ENCODE measurements around the gene RAB40B. TPM values are rescaled to one million over a fixed set of nuclear protein-coding genes. Genes with fewer than 3 reads are reported as not detected.

RAB40B gene
- total RNA-seq, 1 experiment from 2014 or later, result 22.4 TPM

DNA sequence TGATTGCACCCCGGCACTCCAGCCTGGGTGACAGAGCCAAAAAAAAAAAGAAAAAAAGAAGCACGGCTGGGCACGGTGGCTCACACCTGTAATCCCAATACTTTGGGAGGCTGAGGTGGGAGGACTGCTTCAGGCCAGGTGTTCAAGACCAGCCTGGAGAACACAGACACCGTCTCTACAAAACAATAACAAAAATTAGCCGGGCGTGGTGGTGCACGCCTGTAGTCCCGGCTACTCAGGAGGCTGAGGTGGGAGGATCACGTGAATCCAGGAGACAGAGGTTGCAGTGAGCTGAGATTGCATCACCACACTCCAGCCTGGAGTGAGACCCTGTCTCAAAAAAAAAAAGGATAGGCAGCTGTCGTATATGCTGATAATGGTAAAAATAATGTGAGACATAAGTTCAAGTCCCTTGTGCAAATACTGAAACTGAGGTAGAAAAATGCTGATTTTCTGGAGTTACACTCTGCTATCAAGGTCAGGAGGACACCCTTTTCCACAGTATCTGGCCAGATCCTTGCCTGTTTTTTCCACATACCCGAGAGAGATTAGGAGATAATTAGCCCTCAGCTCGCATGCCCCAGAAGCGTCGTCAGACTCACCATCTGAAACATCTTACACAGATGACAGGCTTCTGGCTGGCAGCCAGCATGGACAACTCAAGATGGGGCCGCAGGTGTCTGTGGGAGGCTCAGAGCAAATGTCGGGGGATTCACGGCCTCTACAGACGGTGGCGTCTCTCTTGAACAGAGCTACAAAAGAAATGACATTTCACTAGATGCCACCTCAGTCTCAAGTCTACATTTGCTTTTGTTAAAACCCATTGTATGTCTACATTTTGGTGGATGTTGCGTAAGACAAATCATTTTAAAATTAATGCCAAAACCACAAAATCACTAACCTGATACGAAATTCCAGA is 87.1 kb downstream of the RAB40B start:
- no peaks in the 10 kb centered on the region for H3K79me2 ChIP-seq (ENCODE audit: low read length)
- peaks cover 24% of the 10 kb centered on the region for H3K36me3 ChIP-seq (ENCODE audit: low read depth, low read length)
- ChIA-PET POLR2A (ENCODE audit: unreplicated experiment) (no interaction called here), CTCF (no interaction called here)
- TF ChIP-seq EZH2phosphoT487 (IDR thresholded peaks at IDR 0.05; ENCODE audit: borderline replicate concordance, low read length), result no peak
- TF ChIP-seq, protein P1, sequence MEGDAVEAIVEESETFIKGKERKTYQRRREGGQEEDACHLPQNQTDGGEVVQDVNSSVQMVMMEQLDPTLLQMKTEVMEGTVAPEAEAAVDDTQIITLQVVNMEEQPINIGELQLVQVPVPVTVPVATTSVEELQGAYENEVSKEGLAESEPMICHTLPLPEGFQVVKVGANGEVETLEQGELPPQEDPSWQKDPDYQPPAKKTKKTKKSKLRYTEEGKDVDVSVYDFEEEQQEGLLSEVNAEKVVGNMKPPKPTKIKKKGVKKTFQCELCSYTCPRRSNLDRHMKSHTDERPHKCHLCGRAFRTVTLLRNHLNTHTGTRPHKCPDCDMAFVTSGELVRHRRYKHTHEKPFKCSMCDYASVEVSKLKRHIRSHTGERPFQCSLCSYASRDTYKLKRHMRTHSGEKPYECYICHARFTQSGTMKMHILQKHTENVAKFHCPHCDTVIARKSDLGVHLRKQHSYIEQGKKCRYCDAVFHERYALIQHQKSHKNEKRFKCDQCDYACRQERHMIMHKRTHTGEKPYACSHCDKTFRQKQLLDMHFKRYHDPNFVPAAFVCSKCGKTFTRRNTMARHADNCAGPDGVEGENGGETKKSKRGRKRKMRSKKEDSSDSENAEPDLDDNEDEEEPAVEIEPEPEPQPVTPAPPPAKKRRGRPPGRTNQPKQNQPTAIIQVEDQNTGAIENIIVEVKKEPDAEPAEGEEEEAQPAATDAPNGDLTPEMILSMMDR (conservative IDR thresholded peaks at IDR 0.05; ENCODE audit: low read depth, low read length), result no peak
- no peak for TF ChIP-seq EZH2 (IDR thresholded peaks at IDR 0.05; ENCODE audit: low read length, unreplicated experiment)
- H3K9me2 ChIP-seq (replicated peaks; ENCODE audit: low read length), result no peaks in the 10 kb centered on the region
- H4K20me1 ChIP-seq (ENCODE audit: low read length), result no peaks in the 10 kb centered on the region
- H3K4me2 ChIP-seq (ENCODE audit: low read length), result no peak overlapping the region
- no peaks in the 10 kb centered on the region for H3K27me3 ChIP-seq (ENCODE audit: low read length)
- H3K4me1 ChIP-seq (ENCODE audit: insufficient read depth, low read length), result no peaks in the 10 kb centered on the region
- intact Hi-C loops (cut with micrococcal nuclease), result no loop called here
- no peak overlapping the region for H3K27ac ChIP-seq (ENCODE audit: low read length)
- H3F3A ChIP-seq (ENCODE audit: low read length, unreplicated experiment), result peaks cover 5% of the 10 kb centered on the region
- H3K9me3 ChIP-seq (ENCODE audit: low read length), result no peaks in the 10 kb centered on the region
- ATAC-seq, result no peak
- no peak overlapping the region for H2AFZ ChIP-seq (ENCODE audit: low read length)
- no peak overlapping the region for H3K4me3 ChIP-seq (ENCODE audit: low read length)
- no TSS peak for BruUV-seq (replicated peaks)
- DNase-seq, result no peak
- H3K9ac ChIP-seq (ENCODE audit: low read length), result no peak overlapping the region

DNA sequence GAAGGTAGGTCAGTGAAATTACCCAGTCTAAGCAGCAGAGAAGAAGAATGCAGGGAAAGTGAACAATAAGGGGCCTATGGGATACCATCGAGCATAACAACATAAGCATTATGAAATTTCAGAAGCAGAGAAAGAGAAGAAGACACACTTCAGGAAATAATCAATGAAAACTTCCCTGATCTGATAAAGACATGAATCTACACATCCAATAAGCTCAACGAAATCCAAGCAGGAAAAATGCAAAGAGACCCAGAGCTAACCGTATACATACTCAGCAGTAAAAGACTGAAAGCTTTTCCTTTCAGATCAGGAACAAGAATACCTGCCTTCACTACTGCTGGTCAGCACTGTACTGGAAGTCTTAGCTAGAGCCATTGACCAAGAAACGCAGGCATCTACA is 88.8 kb downstream of the RAB40B start:
- H3K4me2 ChIP-seq (ENCODE audit: low read length), result no peak overlapping the region
- no peaks in the 10 kb centered on the region for H3K9me3 ChIP-seq (ENCODE audit: low read length)
- H3K36me3 ChIP-seq (ENCODE audit: low read depth, low read length), result peaks cover 10% of the 10 kb centered on the region
- no peaks in the 10 kb centered on the region for H3K9me2 ChIP-seq (replicated peaks; ENCODE audit: low read length)
- no peaks in the 10 kb centered on the region for H3K79me2 ChIP-seq (ENCODE audit: low read length)
- no peak for DNase-seq
- H2AFZ ChIP-seq (ENCODE audit: low read length), result no peak overlapping the region
- H3K27ac ChIP-seq (ENCODE audit: low read length), result no peak overlapping the region
- no peak for ATAC-seq
- H3K27me3 ChIP-seq (ENCODE audit: low read length), result no peaks in the 10 kb centered on the region
- H3K4me3 ChIP-seq (ENCODE audit: low read length), result no peak overlapping the region
- intact Hi-C loops (cut with micrococcal nuclease), result no loop called here
- no peaks in the 10 kb centered on the region for H3K4me1 ChIP-seq (ENCODE audit: insufficient read depth, low read length)
- H4K20me1 ChIP-seq (ENCODE audit: low read length), result no peaks in the 10 kb centered on the region
- TF ChIP-seq EZH2 (IDR thresholded peaks at IDR 0.05; ENCODE audit: low read length, unreplicated experiment), result no peak
- TF ChIP-seq, protein P1 (conservative IDR thresholded peaks at IDR 0.05; ENCODE audit: low read depth, low read length), result no peak
- no peak for TF ChIP-seq EZH2phosphoT487 (IDR thresholded peaks at IDR 0.05; ENCODE audit: borderline replicate concordance, low read length)
- ChIA-PET CTCF (no interaction called here), POLR2A (ENCODE audit: unreplicated experiment) (no interaction called here)
- BruUV-seq (replicated peaks), result no TSS peak
- no peak overlapping the region for H3K9ac ChIP-seq (ENCODE audit: low read length)
- H3F3A ChIP-seq (ENCODE audit: low read length, unreplicated experiment), result peaks cover 5% of the 10 kb centered on the region

DNA sequence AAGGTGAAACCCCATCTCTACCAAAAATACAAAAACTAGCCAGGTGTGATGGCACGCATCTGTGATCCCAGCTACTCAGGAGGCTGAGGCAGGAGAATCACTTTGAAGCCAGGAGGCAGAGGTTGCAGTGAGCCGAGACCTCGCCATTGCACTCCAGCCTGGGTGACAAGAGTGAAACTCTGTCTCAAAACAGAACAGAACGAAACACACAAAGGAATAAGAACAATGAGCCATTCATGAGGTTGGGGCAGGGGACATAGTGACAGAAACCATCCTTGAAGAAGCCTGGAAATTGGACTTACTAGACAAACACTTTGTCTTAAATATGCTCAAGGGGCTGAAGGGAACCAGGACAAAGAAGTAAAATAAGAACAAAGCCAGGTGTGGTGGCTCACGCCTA is 89.7 kb downstream of the RAB40B start:
- Histone ChIP-seq H3K9me2 (replicated peaks; ENCODE audit: low read length) (no peaks in the 10 kb centered on the region), H3K4me3 (ENCODE audit: low read length) (no peak overlapping the region), H3K9ac (ENCODE audit: low read length) (no peak overlapping the region), H3K4me2 (ENCODE audit: low read length) (no peak overlapping the region), H3K79me2 (ENCODE audit: low read length) (no peaks in the 10 kb centered on the region), H3K27me3 (ENCODE audit: low read length) (no peaks in the 10 kb centered on the region), H4K20me1 (ENCODE audit: low read length) (no peaks in the 10 kb centered on the region), H2AFZ (ENCODE audit: low read length) (no peak overlapping the region), H3F3A (ENCODE audit: low read length, unreplicated experiment) (peaks cover 5% of the 10 kb centered on the region), H3K9me3 (ENCODE audit: low read length) (no peaks in the 10 kb centered on the region), H3K36me3 (ENCODE audit: low read depth, low read length) (peaks cover 15% of the 10 kb centered on the region), H3K4me1 (ENCODE audit: insufficient read depth, low read length) (no peaks in the 10 kb centered on the region), H3K27ac (ENCODE audit: low read length) (no peak overlapping the region)
- CTCF ChIA-PET, result no interaction called here
- DNase-seq (no peak), ATAC-seq (no peak)
- TF ChIP-seq EZH2 (IDR thresholded peaks at IDR 0.05; ENCODE audit: low read length, unreplicated experiment) (no peak), EZH2phosphoT487 (IDR thresholded peaks at IDR 0.05; ENCODE audit: borderline replicate concordance, low read length) (no peak)
- TF ChIP-seq, protein P1 (conservative IDR thresholded peaks at IDR 0.05; ENCODE audit: low read depth, low read length), result no peak
- POLR2A ChIA-PET (ENCODE audit: unreplicated experiment), result no interaction called here
- no TSS peak for BruUV-seq (replicated peaks)
- intact Hi-C loops (cut with micrococcal nuclease), result no loop called here
